GM11168 (cell line): ENCODE data around the gene SMO.
"Not testable (repeated sequence)": the region's sequence is repeated elsewhere in the genome, so short reads cannot be mapped to it uniquely, and the experiment has no call there.

Source experiments
- in situ Hi-C: fragments of 300-500 bp; cut with MboI; formaldehyde crosslinking; loops from one replicate; pipeline ENCODE4 v1.12.0; 2022; ENCODE audit warnings: low sequenced_read_pairs; ENCODE audit not compliant: unreplicated experiment

The SMO gene

DNA sequence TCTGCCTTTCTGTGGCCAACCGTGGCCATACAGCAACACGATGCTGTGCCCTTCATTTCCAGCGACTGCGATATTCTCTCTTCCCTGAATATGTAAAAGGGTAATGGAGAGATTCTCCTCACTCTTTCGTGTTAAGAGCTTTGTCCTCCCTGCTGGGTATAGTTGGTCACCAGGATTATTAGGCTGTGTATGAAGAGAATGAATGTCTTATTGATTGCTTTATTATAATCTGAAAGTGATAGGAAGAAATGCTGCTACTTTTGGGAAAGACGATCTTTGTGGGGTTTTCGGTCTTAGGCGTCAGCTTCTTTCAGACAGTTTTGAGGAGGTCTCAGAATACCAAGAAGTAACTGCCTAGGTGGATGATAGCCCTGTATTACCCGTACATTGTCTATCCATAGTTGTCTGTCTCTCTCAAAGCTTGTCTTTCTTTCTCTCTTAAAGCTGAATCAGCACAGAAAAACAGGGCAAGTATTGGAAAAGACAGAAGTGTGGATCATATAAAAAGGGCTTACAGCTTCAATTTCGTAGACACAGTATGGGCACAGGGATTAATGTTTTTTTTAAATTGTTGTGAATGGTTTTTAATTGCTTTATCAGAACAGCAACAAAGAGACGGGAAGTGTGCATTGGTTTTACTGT is 37.6 kb downstream of the SMO start:
- in situ Hi-C loops = loop anchor here (10.0 kb wide), 1 partner anchor 249 kb away; no protein-coding TSS in a partner anchor

DNA sequence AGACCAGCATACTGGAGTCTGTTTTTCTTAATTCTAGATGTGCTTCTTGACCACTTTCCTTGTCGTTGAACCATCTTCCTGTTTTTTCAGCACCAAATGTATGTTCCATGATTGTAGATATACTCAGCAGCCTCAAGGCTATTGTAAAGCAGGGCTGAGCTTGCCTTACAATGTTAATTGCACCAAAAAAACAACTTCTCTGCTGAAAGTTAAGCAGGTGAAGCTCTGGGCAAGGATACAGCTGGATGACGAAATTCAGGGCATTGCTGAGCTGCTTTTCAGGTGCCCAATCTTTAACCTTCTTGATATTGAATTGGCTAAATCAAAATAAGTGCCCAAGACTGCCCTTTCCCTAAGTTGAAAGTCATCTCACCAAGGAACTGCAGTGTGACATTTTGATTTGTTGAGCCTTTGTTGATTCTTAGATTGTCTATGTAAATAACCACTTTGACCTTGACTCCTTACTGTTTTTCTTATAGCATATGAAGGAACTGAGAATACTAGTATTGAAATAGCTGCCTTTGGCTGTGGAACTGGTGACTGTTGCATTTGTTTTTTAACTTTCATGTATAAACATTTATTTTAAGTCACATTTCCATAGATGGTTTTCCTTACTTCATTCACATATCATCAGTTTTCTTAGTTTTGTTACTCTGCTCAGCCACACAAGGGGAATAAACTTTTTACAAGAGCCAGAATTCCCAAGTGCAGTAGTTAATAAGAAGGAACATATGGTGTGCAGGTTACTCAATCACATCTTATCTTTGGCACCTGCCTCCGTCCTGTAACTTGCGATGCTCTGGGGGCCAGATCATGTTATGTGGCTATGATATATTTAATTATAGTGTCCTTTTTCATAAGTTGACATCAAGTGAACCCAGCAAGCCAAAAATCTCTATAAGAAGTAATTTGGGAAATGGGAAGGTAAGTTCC is 39.5 kb downstream of the SMO start:
- in situ Hi-C loops = loop anchor here (10.0 kb wide), 1 partner anchor 247 kb away; no protein-coding TSS in a partner anchor

DNA sequence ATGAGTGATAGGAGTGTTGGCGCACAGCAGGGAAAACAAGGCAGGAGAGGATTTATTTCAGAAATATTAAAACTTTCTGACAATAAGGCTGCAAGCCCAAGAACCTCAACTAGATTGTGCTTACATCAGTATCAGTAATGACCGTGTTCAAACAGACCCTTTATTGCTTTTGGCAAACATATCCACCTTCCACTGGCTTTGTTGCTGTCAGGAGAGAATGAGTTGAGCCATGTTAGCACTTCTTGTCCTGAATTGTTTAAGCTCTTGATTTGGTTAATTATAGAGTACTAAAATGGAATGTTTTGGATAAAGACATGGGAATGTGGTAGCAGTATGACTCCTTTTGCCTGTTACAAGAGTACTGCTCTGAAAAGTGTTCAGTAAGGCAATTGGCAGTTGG is 40.2 kb downstream of the SMO start:
- in situ Hi-C loops = loop anchor here (10.0 kb wide), 1 partner anchor 246 kb away; no protein-coding TSS in a partner anchor

DNA sequence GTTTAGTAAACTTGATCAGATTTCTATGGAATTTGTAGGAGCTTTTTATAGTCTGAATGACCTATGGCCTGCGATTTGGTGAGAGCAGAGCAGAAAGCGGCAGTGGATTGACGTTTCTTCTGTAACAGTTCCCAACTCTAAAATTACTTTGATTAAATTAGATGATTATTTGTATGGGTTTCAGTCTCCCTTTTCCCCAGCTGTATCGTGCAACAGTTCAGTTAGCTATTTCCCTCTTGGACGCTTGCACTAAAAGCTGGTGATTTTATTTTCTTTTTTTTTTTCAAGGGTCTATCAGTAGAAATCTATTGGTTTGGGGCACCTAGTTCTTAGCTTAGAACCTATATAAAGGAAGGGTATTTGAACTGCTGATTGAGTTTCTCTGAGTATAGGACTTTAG is 43.2 kb downstream of the SMO start:
- in situ Hi-C loops = no loop called here

DNA sequence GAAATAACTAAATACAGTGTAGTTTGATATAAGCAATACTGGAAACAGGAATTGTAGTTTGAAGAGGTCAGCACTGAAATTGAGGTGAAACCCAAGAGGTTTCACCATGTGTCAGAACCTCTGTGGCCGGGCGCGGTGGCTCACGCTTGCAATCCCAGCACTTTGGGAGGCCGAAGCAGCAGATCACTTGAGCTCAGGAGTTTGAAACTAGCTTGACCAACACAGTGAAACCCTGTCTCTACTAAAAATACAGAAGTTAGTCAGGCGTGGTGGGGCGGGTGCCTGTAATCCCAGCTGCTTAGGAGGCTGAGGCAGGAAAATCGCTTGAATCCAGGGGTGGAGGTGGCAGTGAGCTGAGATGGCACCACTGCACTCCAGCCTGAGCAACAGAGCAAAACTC is 50.1 kb downstream of the SMO start:
- in situ Hi-C loops = no loop called here

DNA sequence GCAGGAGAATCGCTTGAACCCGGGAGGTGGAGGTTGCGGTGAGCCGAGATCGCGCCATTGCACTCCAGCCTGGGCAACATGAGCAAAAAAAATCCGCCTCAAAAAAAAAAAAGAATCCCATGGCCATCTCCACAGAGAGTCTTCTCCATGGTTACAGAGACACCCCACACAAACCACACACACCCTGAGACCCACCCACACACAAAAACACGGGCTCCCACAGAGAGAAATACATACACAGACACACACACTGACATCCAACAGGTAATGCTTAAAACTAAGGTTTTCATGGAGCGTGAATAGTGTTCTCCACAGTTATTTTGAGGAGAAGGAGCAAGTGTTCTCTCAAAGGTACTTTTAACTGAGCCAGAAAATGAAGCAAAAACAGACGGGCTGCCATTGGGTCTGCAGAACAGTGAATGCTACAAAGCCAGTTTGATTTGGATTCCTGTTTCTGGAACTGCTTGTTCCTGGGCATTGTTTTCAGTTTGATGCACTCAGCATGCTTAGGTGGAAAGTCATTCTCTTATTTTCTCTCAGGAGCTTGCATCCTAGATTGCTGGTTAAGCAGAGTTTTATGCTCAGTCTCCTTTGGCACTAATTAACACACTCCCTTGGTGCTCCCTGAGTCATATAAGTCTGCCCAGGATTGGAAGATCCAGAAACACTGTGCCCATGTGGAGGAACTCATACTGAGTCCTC is 51.8 kb downstream of the SMO start:
- in situ Hi-C loops = no loop called here

DNA sequence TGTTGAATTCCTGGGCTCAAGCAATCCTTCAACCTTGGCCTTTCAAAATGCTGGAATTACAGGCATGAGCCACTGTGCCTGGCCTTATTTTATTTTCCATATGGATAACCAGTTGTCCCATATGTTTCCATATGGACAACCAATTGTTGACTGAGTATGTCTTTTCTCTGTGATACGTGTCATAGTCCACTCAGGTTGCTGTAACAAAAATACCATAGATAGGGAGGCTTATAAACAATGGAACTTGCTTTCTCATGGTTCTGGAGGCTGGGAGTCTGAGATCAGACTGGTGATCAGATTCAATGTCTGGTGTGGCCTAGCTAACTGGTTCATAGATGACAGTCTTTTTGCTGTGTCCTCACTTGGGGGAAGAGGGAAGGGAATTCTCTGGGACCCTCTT is 55.8 kb downstream of the SMO start:
- in situ Hi-C loops = no loop called here

DNA sequence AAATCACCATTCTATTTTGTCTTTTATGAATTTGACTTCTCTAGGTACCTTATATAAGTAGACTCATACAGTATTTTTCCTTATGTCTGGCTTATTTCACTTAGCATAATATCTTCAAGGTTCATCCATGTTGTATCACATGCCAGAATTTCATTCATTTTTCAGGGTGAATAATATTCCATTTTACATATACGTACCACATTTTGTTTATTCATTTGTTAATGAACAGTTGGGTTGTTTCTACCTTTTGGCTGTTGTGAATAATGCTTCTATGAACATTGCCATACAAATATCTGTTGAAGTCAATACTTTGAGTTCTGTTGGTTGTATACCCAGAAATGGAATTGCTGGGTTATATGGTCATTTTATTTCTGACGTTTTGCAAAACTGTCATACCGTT is 57.1 kb downstream of the SMO start:
- in situ Hi-C loops = no loop called here

DNA sequence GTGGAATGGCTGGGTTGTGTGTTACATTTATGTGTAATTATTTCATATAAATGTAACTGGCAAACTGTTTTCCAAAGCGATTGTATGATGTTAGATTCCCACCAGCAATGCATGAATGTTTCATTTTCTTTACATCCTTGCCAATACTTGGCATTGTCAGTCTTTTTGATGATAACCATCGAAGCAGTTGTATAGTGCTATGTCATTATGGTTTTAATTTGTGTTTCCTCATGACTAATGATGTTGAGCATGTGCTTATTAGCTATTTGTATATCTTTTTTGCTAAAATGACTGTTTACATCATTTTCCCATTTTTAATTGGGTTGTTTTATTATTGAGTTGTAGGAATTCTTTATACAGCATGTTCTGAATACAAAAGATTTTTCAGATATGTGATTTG is 58.7 kb downstream of the SMO start:
- in situ Hi-C loops = no loop called here

DNA sequence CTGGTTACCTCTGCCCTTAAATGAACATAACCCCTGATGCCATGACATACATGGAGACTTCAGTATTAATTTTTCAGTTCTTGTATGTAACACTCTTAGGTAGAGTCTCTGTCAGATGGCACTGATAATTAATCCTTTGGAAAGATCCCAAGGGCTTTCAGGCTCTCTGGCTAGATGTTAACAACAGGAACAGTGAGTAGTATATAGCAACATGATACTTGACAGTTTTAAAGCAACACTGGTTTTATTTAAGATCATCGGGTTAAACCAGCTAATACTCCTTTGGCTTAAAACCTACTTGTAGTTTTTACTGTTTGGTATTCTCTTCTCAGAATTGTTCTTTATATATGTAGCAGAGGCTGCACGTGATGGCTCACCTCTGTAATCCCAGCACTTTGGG is 63.7 kb downstream of the SMO start:
- in situ Hi-C loops = no loop called here

DNA sequence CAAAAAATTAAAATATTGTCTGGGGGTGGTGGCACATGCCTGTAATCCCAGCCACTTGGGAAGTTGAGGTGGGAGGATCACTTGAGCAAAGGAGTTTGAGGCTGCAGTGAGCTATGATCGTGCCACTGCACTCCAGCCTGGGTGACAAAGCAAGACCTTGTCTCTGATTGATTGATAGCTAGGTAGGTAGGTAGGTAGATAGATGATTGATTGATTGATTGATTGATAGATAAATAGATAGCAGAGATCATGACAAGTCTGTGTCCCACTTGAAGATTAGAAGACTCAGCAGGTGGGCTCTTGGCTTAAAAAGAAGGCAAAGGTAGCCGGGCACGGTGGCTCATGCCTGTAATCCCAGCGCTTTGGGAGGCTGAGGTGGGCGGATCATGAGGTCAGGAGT is 64.2 kb downstream of the SMO start:
- in situ Hi-C loops = not testable (repeated sequence)

DNA sequence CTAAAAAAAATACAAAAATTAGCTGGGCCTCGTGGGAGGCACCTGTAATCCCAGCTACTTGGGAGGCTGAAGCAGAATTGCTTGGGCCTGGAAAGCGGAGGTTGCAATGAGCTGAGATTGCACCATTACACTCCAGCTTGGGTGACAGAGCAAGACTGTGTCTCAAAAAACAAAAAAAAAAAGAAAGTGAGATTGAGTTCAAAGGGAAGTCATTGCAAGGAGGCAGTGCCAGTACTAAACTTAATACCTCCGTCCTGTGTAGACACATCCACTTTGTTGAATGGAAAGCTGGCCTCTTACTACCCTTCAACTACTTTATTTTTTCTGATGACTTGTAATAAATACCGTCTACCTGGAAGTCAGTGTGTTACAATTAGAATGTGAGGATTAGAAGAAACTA is 67.4 kb downstream of the SMO start:
- in situ Hi-C loops = no loop called here

DNA sequence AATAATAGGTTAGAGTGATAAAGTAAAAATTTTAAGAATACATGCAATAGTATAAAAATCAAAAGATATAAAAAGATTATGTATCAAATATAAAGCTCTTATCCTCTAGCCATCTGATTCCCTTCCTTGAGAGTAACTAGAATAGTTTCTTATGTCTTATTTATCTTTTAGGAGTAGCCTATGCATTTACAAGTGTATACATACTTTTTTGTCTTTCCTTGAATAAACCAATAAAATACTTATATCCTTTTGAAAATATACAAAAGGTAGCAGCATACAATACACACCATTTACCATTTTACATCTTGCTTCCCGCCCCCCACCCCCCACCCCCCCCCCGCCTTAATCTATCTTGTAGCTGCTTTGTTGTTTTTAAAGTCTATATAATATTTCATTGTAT is 67.8 kb downstream of the SMO start:
- in situ Hi-C loops = no loop called here

DNA sequence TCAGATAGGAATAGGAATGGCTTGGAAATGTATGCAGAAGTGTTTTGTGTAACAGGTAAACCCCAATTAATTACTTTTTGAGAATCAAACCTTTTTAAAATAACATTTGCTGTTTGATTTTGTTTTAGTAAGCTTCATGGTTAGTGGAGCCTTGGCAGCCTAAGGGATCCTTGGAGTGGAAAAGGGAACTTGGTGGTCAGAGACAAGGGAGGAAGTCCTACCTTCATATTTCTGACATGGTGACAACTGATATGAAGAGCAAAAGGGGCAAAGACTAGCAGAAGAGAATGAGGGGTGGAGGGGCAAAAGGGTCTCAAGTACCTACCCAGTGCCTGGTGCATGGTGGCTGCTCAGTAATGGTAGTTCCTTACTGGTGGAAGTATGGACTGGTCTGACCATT is 68.7 kb downstream of the SMO start:
- in situ Hi-C loops = no loop called here

DNA sequence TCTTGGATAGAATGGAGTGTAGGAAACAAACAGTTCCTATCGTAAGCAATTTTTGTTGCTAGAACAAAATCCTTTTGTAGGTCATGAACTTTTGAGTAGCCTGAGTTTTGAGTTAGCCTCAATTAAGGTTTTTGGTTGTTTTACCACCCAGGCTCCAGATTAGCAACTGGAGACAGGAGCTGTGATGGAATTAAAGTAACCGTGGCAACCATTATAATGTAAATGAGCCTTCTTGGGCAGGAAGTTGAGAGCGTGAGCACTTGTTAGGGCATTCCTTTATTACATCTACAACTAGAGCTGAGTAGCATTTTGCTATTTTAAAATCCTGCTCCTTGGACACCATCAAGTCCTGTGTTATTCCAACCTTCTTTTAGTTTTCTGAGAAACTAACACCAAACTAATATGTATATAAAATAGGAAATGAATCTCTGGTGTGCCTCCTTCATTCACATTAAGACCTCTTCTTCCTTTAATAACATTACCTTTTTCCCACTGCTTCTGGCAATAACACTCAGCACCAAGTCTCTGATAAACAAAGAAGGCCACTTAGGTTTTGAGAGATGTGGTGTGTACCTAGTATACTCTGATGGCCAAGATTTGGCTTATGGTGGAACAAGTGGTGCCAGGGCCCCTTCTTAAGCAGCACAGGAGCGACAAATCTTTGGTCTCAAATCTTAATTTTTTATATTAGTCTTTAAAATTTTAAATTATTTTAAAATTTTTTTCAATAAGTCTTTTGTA is 70.4 kb downstream of the SMO start:
- in situ Hi-C loops = no loop called here

DNA sequence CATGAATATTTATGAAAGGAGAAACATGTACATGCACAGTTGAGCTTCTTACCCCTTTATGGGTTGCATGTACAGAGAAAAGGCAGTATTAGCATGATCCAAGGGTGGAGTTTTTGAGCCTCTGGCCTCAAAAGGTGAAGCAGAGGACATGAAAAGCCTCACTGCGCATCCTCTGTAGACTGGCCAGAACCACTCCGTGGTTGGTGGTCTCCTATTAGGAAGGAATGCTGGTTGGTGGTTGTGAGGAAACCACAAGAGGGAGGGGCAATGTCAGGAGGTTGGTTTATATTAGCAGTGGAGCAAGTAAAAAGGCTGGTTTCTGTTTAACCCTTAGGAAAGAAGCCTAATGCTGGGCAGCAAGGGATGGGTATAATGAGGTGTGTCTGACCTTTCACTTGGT is 73.9 kb downstream of the SMO start:
- in situ Hi-C loops = no loop called here
